IMR-90 (cell line): Measurements from ENCODE around the gene MFGE8. TPM values are rescaled to one million over a fixed set of nuclear protein-coding genes. Genes with fewer than 3 reads are reported as not detected.

Source experiments
- ATAC-seq: fragments of 200-7000 bp; cut with Tn5 transposase; 2 replicates; pipeline ENCODE4 v1.9.1; 2020; ENCODE audit warnings: low read depth, mild to moderate bottlenecking, moderate library complexity
- BruUV-seq: library from RNA; stranded (reverse); fragments of 400-500 nt; replicated peaks from 2 replicates; lab custom pipeline; 2021; lab: Mats Ljungman, UMichigan
- CTCF ChIA-PET: fragments of 300-600 bp; formaldehyde crosslinking; extraction: SDS; loops from one replicate; lab custom pipeline; 2021; ENCODE audit warnings: antibody characterized with exemption; lab: Yijun Ruan, JAX
- POLR2A ChIA-PET: fragments of 300-600 bp; sonication (Branson Sonifier 250); formaldehyde crosslinking; loops from one replicate; lab custom pipeline; 2022; ENCODE audit warnings: antibody characterized with exemption; ENCODE audit not compliant: unreplicated experiment; lab: Charles Lee
- DNase-seq: peaks from one replicate; pipeline ENCODE4 v3.0.0; 2013
- H2AFZ ChIP-seq: replicated peaks from 2 replicates; pipeline ENCODE3; 2013; ENCODE audit warnings: low read length, mild to moderate bottlenecking; ENCODE audit not compliant: poor library complexity
- H2AK5ac ChIP-seq: 2 replicates; pipeline ENCODE4 v1.6.1; 2013; ENCODE audit warnings: low read depth, low read length, inconsistent platforms
- H2AK9ac ChIP-seq: replicated peaks from 2 replicates; pipeline ENCODE3; 2013; ENCODE audit warnings: mild to moderate bottlenecking, low read depth, low read length, moderate library complexity; ENCODE audit not compliant: poor library complexity
- H2BK120ac ChIP-seq: 2 replicates; pipeline ENCODE4 v1.6.1; 2013; ENCODE audit warnings: low read depth, low read length, inconsistent platforms
- H2BK15ac ChIP-seq: 3 replicates; pipeline ENCODE4 v1.6.1; 2013; ENCODE audit warnings: low read depth, low read length, inconsistent platforms
- H2BK20ac ChIP-seq: 2 replicates; pipeline ENCODE4 v1.6.1; 2013; ENCODE audit warnings: low read depth, mild to moderate bottlenecking, inconsistent platforms, low read length, moderate library complexity
- H2BK5ac ChIP-seq: 2 replicates; pipeline ENCODE4 v1.6.1; 2013; ENCODE audit warnings: mild to moderate bottlenecking, low read depth, low read length, inconsistent platforms; ENCODE audit not compliant: poor library complexity, severe bottlenecking
- H3K14ac ChIP-seq: replicated peaks from 2 replicates; pipeline ENCODE4 v1.6.1; 2013; ENCODE audit warnings: low read depth, low read length, inconsistent platforms
- H3K18ac ChIP-seq: 2 replicates; pipeline ENCODE4 v1.6.1; 2013; ENCODE audit warnings: low read depth, low read length, control low read depth
- H3K23ac ChIP-seq: 2 replicates; pipeline ENCODE4 v1.6.1; 2013; ENCODE audit warnings: low read depth, low read length, inconsistent platforms
- H3K27ac ChIP-seq: 2 replicates; pipeline ENCODE4 v1.5.1; 2013; ENCODE audit warnings: mild to moderate bottlenecking, control low read depth, low read length; ENCODE audit not compliant: insufficient read depth
- H3K27me3 ChIP-seq: 2 replicates; pipeline ENCODE4 v1.6.1; 2013; ENCODE audit warnings: low read length; ENCODE audit not compliant: control insufficient read depth, insufficient read depth
- H3K36me3 ChIP-seq: 2 replicates; pipeline ENCODE4 v1.6.1; 2013; ENCODE audit warnings: low read length, mixed read lengths; ENCODE audit not compliant: control insufficient read depth, insufficient read depth
- H3K4ac ChIP-seq: 2 replicates; pipeline ENCODE4 v1.6.1; 2013; ENCODE audit warnings: low read depth, low read length, inconsistent platforms
- H3K4me1 ChIP-seq: 2 replicates; pipeline ENCODE4 v1.6.1; 2013; ENCODE audit warnings: low read length, mixed read lengths; ENCODE audit not compliant: control insufficient read depth, insufficient read depth
- H3K4me2 ChIP-seq: 2 replicates; pipeline ENCODE4 v1.6.1; 2013; ENCODE audit warnings: low read depth, mild to moderate bottlenecking, control low read depth, low read length, moderate library complexity
- H3K4me3 ChIP-seq: 2 replicates; pipeline ENCODE4 v1.5.1; 2013; ENCODE audit warnings: low read depth, mild to moderate bottlenecking, control low read depth, low read length, moderate library complexity; ENCODE audit not compliant: insufficient read depth
- H3K56ac ChIP-seq: 2 replicates; pipeline ENCODE4 v1.6.1; 2013; ENCODE audit warnings: low read length, inconsistent platforms; ENCODE audit not compliant: insufficient read depth; ENCODE audit errors: extremely low read depth
- H3K79me1 ChIP-seq, 2 experiments: 2 replicates each; pipeline ENCODE4 v1.6.1; 2013; ENCODE audit warnings: low read length in 2 of 2, inconsistent platforms in 1 of 2, low read depth in 1 of 2
- H3K9ac ChIP-seq: 2 replicates; pipeline ENCODE4 v1.6.1; 2013; ENCODE audit warnings: low read depth, low read length, control low read depth
- H3K9me1 ChIP-seq: 2 replicates; pipeline ENCODE4 v1.6.1; 2013; ENCODE audit warnings: low read length, inconsistent platforms; ENCODE audit not compliant: insufficient read depth
- H3K9me3 ChIP-seq: 2 replicates; pipeline ENCODE4 v1.6.1; 2013; ENCODE audit warnings: low read length; ENCODE audit not compliant: control insufficient read depth, insufficient read depth
- H4K20me1 ChIP-seq: 2 replicates; pipeline ENCODE4 v1.6.1; 2013; ENCODE audit warnings: low read length, inconsistent platforms; ENCODE audit not compliant: insufficient read depth
- H4K5ac ChIP-seq: 2 replicates; pipeline ENCODE4 v1.6.1; 2013; ENCODE audit warnings: mild to moderate bottlenecking, low read depth, low read length, control low read depth
- H4K8ac ChIP-seq, 2 experiments: 2 replicates each; pipeline ENCODE4 v1.6.1; 2013; ENCODE audit warnings: low read depth in 2 of 2, low read length in 2 of 2, control low read depth in 1 of 2, inconsistent platforms in 1 of 2
- H4K91ac ChIP-seq: 2 replicates; pipeline ENCODE4 v1.6.1; 2013; ENCODE audit warnings: low read depth, low read length, inconsistent platforms; ENCODE audit not compliant: insufficient read depth
- CHD1 ChIP-seq: IDR thresholded peaks from 2 replicates; pipeline ENCODE4 v1.6.1; 2012; ENCODE audit warnings: low read depth, low read length, improper control_type of control experiment
- FOS ChIP-seq: fragments of 150-350 bp; IDR thresholded peaks from 2 replicates; pipeline ENCODE4 v1.6.1; 2016; ENCODE audit warnings: low read depth, low read length
- MAFK ChIP-seq: IDR thresholded peaks from 2 replicates; pipeline ENCODE4 v1.6.1; 2012; ENCODE audit warnings: low read depth, low read length, improper control_type of control experiment
- MAZ ChIP-seq: IDR thresholded peaks from 2 replicates; pipeline ENCODE4 v1.6.1; 2012; ENCODE audit warnings: low read depth, mild to moderate bottlenecking, low read length, improper control_type of control experiment, moderate library complexity, borderline replicate concordance
- MXI1 ChIP-seq: IDR thresholded peaks from 2 replicates; pipeline ENCODE4 v1.6.1; 2012; ENCODE audit warnings: low read depth, mild to moderate bottlenecking, low read length, moderate library complexity, borderline replicate concordance
- POLR2A ChIP-seq: IDR thresholded peaks from 2 replicates; pipeline ENCODE4 v1.6.1; 2012; ENCODE audit warnings: mild to moderate bottlenecking, low read depth, low read length
- RCOR1 ChIP-seq: IDR thresholded peaks from 2 replicates; pipeline ENCODE4 v1.6.1; 2012; ENCODE audit warnings: mild to moderate bottlenecking, low read length, improper control_type of control experiment; ENCODE audit not compliant: insufficient replicate concordance
- WGBS, 2 experiments: methylation state at CpG; one replicate each; pipeline versions ENCODE4 v1.1.5 to v1.1.7; 2013; ENCODE audit warnings: missing lambda C conversion rate in 2 of 2; ENCODE audit not compliant: insufficient read length in 1 of 2; ENCODE audit errors: extremely low coverage in 2 of 2; 5-methylcytosine and 5-hydroxymethylcytosine counted together
- dilution Hi-C: fragments of 300-500 bp; cut with HindIII; formaldehyde crosslinking; loops from one replicate; pipeline ENCODE4 v1.14.3; 2018; ENCODE audit warnings: low sequenced_read_pairs; ENCODE audit not compliant: unreplicated experiment
- in situ Hi-C: fragments of 300-500 bp; cut with MboI; formaldehyde crosslinking; loops from 3 replicates; pipeline ENCODE4 v1.14.3; 2019; ENCODE audit warnings: low sequenced_read_pairs, inconsistent platforms, mixed read lengths
- intact Hi-C: fragments of 100-400 bp; cut with micrococcal nuclease; formaldehyde crosslinking; loops from 2 replicates; pipeline ENCODE4 v1.10.0; 2022
- polyA plus RNA-seq, 3 experiments: library from polyadenylated mRNA; depleted of rRNA; stranded (reverse); fragments of >200 nt; gene quantifications; 2 replicates each; pipeline ENCODE4 v1.2.3, GENCODE V29; 2012; ENCODE audit warnings: low replicate concordance in 1 of 3
- total RNA-seq: library from RNA; depleted of rRNA; stranded (reverse); fragments of >200 nt; gene quantifications from 2 replicates; pipeline ENCODE4 v1.2.3, GENCODE V29; 2012
- TF ChIP-seq, protein P1 (sequence below): conservative IDR thresholded peaks from 2 replicates; pipeline ENCODE4 v1.5.1; 2012; ENCODE audit warnings: mild to moderate bottlenecking, low read depth, low read length, improper control_type of control experiment
- TF ChIP-seq, protein P2 (sequence below): fragments of 150-350 bp; IDR thresholded peaks from 2 replicates; pipeline ENCODE4 v1.6.1; 2017; ENCODE audit warnings: mild to moderate bottlenecking, antibody characterized with exemption, low read length, low read depth

The MFGE8 gene
- total and polyA plus RNA-seq, 2 of the 4 experiments (the other 2 are of a cell fraction), result 232 to 1,912 TPM

GRCh38 chr15:88888719-88889118, 24.5 kb downstream of the MFGE8 start:
- Histone ChIP-seq H3K14ac (no peak overlapping the region), H2AK9ac (no peak overlapping the region), H3K9me3 (no peaks in the 10 kb centered on the region), H4K91ac (no peak overlapping the region), H3K9ac (no peak overlapping the region), H2BK15ac (no peak overlapping the region), H3K18ac (no peak overlapping the region), H3K9me1 (peaks cover 10% of the 10 kb centered on the region; the same call in 1 of the 2 replicates), H3K4me2 (no peak overlapping the region), H2BK5ac (no peak overlapping the region), H4K5ac (no peak overlapping the region), H2AFZ (no peak overlapping the region), H3K23ac (no peak overlapping the region), H3K27ac (no peak overlapping the region), H2BK120ac (no peak overlapping the region), H4K8ac (no peak overlapping the region), H3K4ac (no peak overlapping the region), H4K20me1 (peaks cover 3% of the 10 kb centered on the region; the same call in 1 of the 2 replicates), H3K4me1 (0 out of 2 replicates have a peak, but pooled peaks cover 2% of the 10 kb centered on the region), H3K36me3 (peaks cover 4% of the 10 kb centered on the region; the same call in 1 of the 2 replicates), H3K4me3 (no peak overlapping the region), H3K27me3 (no peaks in the 10 kb centered on the region), H2BK20ac (no peak overlapping the region), H3K56ac (no peak overlapping the region), H3K79me1 (no peaks in the 10 kb centered on the region), H2AK5ac (peak overlapping the region; percentile 16; the same call in 1 of the 2 replicates)
- TF ChIP-seq MXI1 (no peak), MAZ (no peak), MAFK (no peak), POLR2A (no peak), FOS (no peak), CHD1 (no peak), RCOR1 (no peak)
- TF ChIP-seq, protein P1, sequence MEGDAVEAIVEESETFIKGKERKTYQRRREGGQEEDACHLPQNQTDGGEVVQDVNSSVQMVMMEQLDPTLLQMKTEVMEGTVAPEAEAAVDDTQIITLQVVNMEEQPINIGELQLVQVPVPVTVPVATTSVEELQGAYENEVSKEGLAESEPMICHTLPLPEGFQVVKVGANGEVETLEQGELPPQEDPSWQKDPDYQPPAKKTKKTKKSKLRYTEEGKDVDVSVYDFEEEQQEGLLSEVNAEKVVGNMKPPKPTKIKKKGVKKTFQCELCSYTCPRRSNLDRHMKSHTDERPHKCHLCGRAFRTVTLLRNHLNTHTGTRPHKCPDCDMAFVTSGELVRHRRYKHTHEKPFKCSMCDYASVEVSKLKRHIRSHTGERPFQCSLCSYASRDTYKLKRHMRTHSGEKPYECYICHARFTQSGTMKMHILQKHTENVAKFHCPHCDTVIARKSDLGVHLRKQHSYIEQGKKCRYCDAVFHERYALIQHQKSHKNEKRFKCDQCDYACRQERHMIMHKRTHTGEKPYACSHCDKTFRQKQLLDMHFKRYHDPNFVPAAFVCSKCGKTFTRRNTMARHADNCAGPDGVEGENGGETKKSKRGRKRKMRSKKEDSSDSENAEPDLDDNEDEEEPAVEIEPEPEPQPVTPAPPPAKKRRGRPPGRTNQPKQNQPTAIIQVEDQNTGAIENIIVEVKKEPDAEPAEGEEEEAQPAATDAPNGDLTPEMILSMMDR, result no peak
- TF ChIP-seq, protein P2, sequence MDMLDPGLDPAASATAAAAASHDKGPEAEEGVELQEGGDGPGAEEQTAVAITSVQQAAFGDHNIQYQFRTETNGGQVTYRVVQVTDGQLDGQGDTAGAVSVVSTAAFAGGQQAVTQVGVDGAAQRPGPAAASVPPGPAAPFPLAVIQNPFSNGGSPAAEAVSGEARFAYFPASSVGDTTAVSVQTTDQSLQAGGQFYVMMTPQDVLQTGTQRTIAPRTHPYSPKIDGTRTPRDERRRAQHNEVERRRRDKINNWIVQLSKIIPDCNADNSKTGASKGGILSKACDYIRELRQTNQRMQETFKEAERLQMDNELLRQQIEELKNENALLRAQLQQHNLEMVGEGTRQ, result no peak
- ChIA-PET CTCF (no interaction called here), POLR2A (no interaction called here)
- BruUV-seq, result no TSS peak
- no peak for DNase-seq
- no peak for ATAC-seq
- intact Hi-C loops, result no loop called here
- WGBS, 2 experiments, result 100% methylated on average over 2 of the region's 5 CpGs; no CpG with 5 or more reads in 1 of the 2 experiments
- in situ Hi-C loops, result no loop called here
- dilution Hi-C loops, result no loop called here
